GM12878 (cell line): ENCODE data around the gene SELENOO. TPM values are rescaled to one million over a fixed set of nuclear protein-coding genes. Genes with fewer than 3 reads are reported as not detected.

Experiments used
- ATAC-seq: fragments of 200-7000 bp; cut with Tn5 transposase; 3 replicates; pipeline ENCODE4 v1.9.1; 2020; ENCODE audit warnings: mild to moderate bottlenecking, moderate library complexity
- BruUV-seq: library from RNA; stranded (reverse); fragments of 400-500 nt; replicated peaks from 2 replicates; lab custom pipeline; 2021; lab: Mats Ljungman, UMichigan
- CTCF ChIA-PET: fragments of 300-600 bp; sonication (Branson Sonifier 250); formaldehyde crosslinking; extraction: SDS; loops from one replicate; lab custom pipeline; 2021; ENCODE audit warnings: inconsistent platforms; lab: Yijun Ruan, JAX
- POLR2A ChIA-PET: fragments of 350-600 bp; formaldehyde crosslinking; extraction: SDS; loops from one replicate; lab custom pipeline; 2021; ENCODE audit warnings: inconsistent platforms; lab: Charles Lee
- RAD21 ChIA-PET: fragments of 300-600 bp; sonication (Branson Sonifier 250); formaldehyde crosslinking; loops from one replicate; lab custom pipeline; 2023; ENCODE audit warnings: antibody characterized with exemption; ENCODE audit not compliant: unreplicated experiment; lab: Charles Lee
- SMC1A ChIA-PET: fragments of 300-600 bp; sonication (Branson Sonifier 250); formaldehyde crosslinking; loops from one replicate; lab custom pipeline; 2023; ENCODE audit not compliant: unreplicated experiment, uncharacterized antibody; lab: Charles Lee
- DNase-seq: peaks from one replicate; pipeline ENCODE4 v3.0.0-alpha.2; 2011; ENCODE audit warnings: low read depth, low spot score
- FAIRE-seq: peaks from 3 replicates; lab custom pipeline; 2011; peaks lifted over from hg19 to GRCh38; lab: Jason Lieb, UNC
- H2AFZ ChIP-seq: 2 replicates; pipeline ENCODE4 v1.6.0; 2011; ENCODE audit warnings: low read depth, low read length, control low read depth; ENCODE audit not compliant: control insufficient read depth
- H3K27ac ChIP-seq: 2 replicates; pipeline ENCODE4 v1.5.1; 2011; ENCODE audit warnings: control low read depth; ENCODE audit not compliant: control insufficient read depth, insufficient read depth
- H3K27me3 ChIP-seq, 2 experiments: replicated peaks in 1 of 2; 2 replicates each; pipeline versions ENCODE4 v1.6.0 to v1.6.1; 2011; ENCODE audit warnings: low read length in 1 of 2; ENCODE audit not compliant: control insufficient read depth in 2 of 2, insufficient read depth in 2 of 2
- H3K36me3 ChIP-seq, 2 experiments: 2 replicates each; pipeline ENCODE4 v1.5.1; 2011; ENCODE audit warnings: low read length in 1 of 2; ENCODE audit not compliant: control insufficient read depth in 2 of 2, insufficient read depth in 2 of 2
- H3K4me1 ChIP-seq: 2 replicates; pipeline ENCODE4 v1.6.1; 2011; ENCODE audit warnings: mild to moderate bottlenecking, low read length, moderate library complexity, mixed read lengths; ENCODE audit not compliant: control insufficient read depth, insufficient read depth
- H3K4me2 ChIP-seq: 2 replicates; pipeline ENCODE4 v1.6.0; 2011; ENCODE audit warnings: control low read depth; ENCODE audit not compliant: control insufficient read depth, insufficient read depth
- H3K4me3 ChIP-seq: fragments of 200-600 bp; sonication (generic); 2 replicates; pipeline ENCODE4 v1.5.1; 2016
- H3K79me2 ChIP-seq: 2 replicates; pipeline ENCODE4 v1.6.0; 2011; ENCODE audit warnings: low read length; ENCODE audit not compliant: control insufficient read depth, insufficient read depth
- H3K9ac ChIP-seq: 2 replicates; pipeline ENCODE4 v1.8.0; 2011; ENCODE audit warnings: low read length, control low read depth, mixed read lengths; ENCODE audit not compliant: control insufficient read depth, insufficient read depth
- H3K9me3 ChIP-seq: replicated peaks from 3 replicates; pipeline ENCODE4 v1.5.1; 2011; ENCODE audit warnings: mild to moderate bottlenecking, low read length; ENCODE audit not compliant: control insufficient read depth, insufficient read depth
- H4K20me1 ChIP-seq: 2 replicates; pipeline ENCODE4 v1.6.0; 2011; ENCODE audit not compliant: control insufficient read depth, insufficient read depth
- CREB1 ChIP-seq: IDR thresholded peaks from 2 replicates; pipeline ENCODE4 v1.6.1; 2012; ENCODE audit warnings: low read depth, mild to moderate bottlenecking, inconsistent platforms
- CREM ChIP-seq: IDR thresholded peaks from 2 replicates; pipeline ENCODE4 v1.6.1; 2014; ENCODE audit warnings: antibody characterized with exemption, low read depth
- DPF2 ChIP-seq: fragments of 450-650 bp; IDR thresholded peaks from 2 replicates; pipeline ENCODE4 v1.6.1; 2017; ENCODE audit warnings: mild to moderate bottlenecking
- PBX3 ChIP-seq: IDR thresholded peaks from 2 replicates; pipeline ENCODE4 v1.6.1; 2011; ENCODE audit warnings: mild to moderate bottlenecking, low read depth, low read length, moderate library complexity; ENCODE audit not compliant: insufficient replicate concordance
- POLR2A ChIP-seq: IDR thresholded peaks from 2 replicates; pipeline ENCODE4 v1.6.1; 2011; ENCODE audit warnings: low read depth, mild to moderate bottlenecking, low read length
- POLR2AphosphoS5 ChIP-seq: IDR thresholded peaks from 2 replicates; pipeline ENCODE4 v1.6.1; 2011; ENCODE audit warnings: mild to moderate bottlenecking, low read length, inconsistent platforms
- POU2F2 ChIP-seq: IDR thresholded peaks from 3 replicates; pipeline ENCODE4 v1.6.1; 2011; ENCODE audit warnings: low read depth, mild to moderate bottlenecking, low read length, borderline replicate concordance
- RBBP5 ChIP-seq: fragments of 200-600 bp; sonication (generic); conservative IDR thresholded peaks from 2 replicates; pipeline ENCODE4 v1.6.1; 2016
- WGBS: methylation state at CpG from one replicate; pipeline ENCODE4 v1.1.6; 2016; ENCODE audit warnings: low lambda C conversion rate; ENCODE audit not compliant: insufficient replicate concordance, insufficient coverage; ENCODE audit errors: missing lambda C conversion rate; 5-methylcytosine and 5-hydroxymethylcytosine counted together
- in situ Hi-C: fragments of 300-500 bp; cut with MboI; formaldehyde crosslinking; loops from 9 replicates; pipeline ENCODE4 v1.14.3; 2018; ENCODE audit warnings: mixed read lengths
- intact Hi-C: fragments of 100-400 bp; cut with micrococcal nuclease; formaldehyde crosslinking; loops from one replicate; pipeline ENCODE4 v1.14.2; 2022; ENCODE audit not compliant: unreplicated experiment
- polyA plus RNA-seq, 11 experiments: library from polyadenylated mRNA; depleted of rRNA in 4 of 11; unstranded in 6 of 11; stranded (reverse) in 5 of 11; fragments of >200 nt; fragmentation: Nextera tagmentation in 4 of 11; fragmentation: Illumina TruSeq in 1 of 11; extraction: Ambion mirVana in 4 of 11; extraction: Trizol in 1 of 11; gene quantifications; 1 replicate in 1 of 11; 2 replicates in 10 of 11; pipeline versions ENCODE4 v1.2.1 to v1.2.3, GENCODE V29; 2011 to 2016; ENCODE audit warnings: inconsistent platforms in 2 of 11, missing spikeins in 2 of 11, low read depth in 1 of 11
- total RNA-seq, 4 experiments: library from RNA; depleted of rRNA in 3 of 4; stranded (reverse); fragments of >200 nt in 3 of 4; fragmentation: Illumina TruSeq in 1 of 4; extraction: Trizol in 1 of 4; gene quantifications; 2 replicates each; pipeline versions ENCODE4 v1.2.1 to v1.2.3, GENCODE V29; 2013 to 2021
- TF ChIP-seq, protein P1 (sequence below), 3 experiments: IDR thresholded peaks in 2 of 3; conservative IDR thresholded peaks in 1 of 3; 2 replicates each; pipeline ENCODE4 v1.5.1; 2011; ENCODE audit warnings: low read depth in 3 of 3, low read length in 3 of 3, mild to moderate bottlenecking in 3 of 3, control low read depth in 2 of 3, moderate library complexity in 2 of 3, inconsistent platforms in 1 of 3, mixed read lengths in 1 of 3; ENCODE audit not compliant: control insufficient read depth in 2 of 3, insufficient read depth in 1 of 3; ENCODE audit errors: extremely low read depth in 1 of 3

The SELENOO gene
- total and polyA plus RNA-seq, 10 of the 15 experiments (the other 5 are each of a cell fraction or from before 2014, with no cell fraction given), result 0.42 to 23.3 (median 3.3) TPM

DNA sequence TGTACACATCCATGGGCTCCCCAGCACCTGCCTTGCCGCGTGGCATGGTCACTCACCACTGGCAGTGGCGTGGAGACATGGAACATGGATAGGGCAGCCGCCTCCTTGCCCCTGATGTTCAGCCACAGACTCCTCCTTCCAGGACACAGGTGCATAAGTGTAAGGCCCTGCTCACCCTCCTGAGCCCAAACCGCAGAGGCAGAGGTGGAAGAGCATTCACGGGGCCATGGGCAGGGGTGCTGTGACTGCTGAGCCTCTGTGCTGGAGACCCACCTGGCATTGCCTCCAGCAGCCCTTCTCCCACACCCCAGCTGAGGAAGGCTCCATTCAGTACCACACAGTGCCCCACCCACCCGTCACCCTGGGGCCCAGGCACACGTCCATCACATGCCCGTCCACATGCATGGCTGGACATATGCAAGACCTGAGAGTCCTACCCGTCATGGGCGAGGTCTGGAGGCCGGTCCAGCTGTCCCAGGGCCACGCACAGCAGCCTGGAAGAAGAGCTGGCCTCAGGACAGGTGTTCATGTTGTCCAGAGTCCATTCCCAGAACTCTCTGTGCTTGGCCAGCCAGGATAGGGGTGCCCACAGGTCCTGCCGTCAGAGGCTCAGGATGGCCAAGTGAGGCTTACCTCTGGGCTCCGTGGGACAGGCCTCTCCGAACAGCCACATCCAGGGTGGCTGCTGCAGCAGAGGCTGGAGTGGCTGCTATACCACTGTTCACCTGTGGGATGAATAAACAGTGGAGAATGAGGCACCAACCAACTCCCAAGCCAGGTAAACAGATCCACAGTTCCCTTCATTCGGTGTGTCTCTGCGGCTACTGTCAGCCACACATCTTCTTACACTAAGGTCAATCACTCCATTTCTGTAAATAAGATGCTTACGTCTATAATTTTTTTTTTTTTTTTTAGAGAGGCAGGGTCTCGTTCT, 45.7 kb downstream of the SELENOO start:
- H3K9ac ChIP-seq, result no peak overlapping the region
- peak overlapping the region; percentile 73 for H3K4me3 ChIP-seq
- TF ChIP-seq CREB1, result no peak
- no peak for TF ChIP-seq CREM
- TF ChIP-seq RBBP5, result no peak
- TF ChIP-seq PBX3, result no peak
- no peak for TF ChIP-seq DPF2
- TF ChIP-seq POU2F2, result 0 out of 3 replicates have a peak, but pooled peaks have one; percentile 12
- peak; percentile 32; the same call in 1 of the 2 replicates for TF ChIP-seq POLR2A
- TF ChIP-seq, protein P1, sequence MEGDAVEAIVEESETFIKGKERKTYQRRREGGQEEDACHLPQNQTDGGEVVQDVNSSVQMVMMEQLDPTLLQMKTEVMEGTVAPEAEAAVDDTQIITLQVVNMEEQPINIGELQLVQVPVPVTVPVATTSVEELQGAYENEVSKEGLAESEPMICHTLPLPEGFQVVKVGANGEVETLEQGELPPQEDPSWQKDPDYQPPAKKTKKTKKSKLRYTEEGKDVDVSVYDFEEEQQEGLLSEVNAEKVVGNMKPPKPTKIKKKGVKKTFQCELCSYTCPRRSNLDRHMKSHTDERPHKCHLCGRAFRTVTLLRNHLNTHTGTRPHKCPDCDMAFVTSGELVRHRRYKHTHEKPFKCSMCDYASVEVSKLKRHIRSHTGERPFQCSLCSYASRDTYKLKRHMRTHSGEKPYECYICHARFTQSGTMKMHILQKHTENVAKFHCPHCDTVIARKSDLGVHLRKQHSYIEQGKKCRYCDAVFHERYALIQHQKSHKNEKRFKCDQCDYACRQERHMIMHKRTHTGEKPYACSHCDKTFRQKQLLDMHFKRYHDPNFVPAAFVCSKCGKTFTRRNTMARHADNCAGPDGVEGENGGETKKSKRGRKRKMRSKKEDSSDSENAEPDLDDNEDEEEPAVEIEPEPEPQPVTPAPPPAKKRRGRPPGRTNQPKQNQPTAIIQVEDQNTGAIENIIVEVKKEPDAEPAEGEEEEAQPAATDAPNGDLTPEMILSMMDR (IDR thresholded peaks at IDR 0.05 in 2 of 3, conservative IDR thresholded peaks at IDR 0.05 in 1 of 3; ENCODE audit: control insufficient read depth in 2 of 3, extremely low read depth in 1 of 3, insufficient read depth in 1 of 3, low read depth in 3 of 3, low read length in 3 of 3), result peak in 2 of 3 experiments; percentile 11 to 14; a peak in 2 of 6 replicates
- TF ChIP-seq POLR2AphosphoS5, result no peak; the same call in 1 of the 2 replicates
- TF ChIP-seq, all 136 proteins: peak for 3
- H3K27ac ChIP-seq, result no peak overlapping the region
- intact Hi-C loops, result loop anchor here (10.0 kb wide), 1 partner anchor 228 kb away; the partner anchor contains the start of gene SBF1
- DNase-seq (no peak), ATAC-seq (no peak), FAIRE-seq (no peak)
- no peak overlapping the region for H2AFZ ChIP-seq
- in situ Hi-C loops, result no loop called here
- CTCF ChIA-PET, result interaction anchor here (1.2 to 1.6 kb wide), 2 partner anchors 9 to 14 kb away, joined by 3 read pairs; no protein-coding TSS in a partner anchor
- H3K4me2 ChIP-seq, result peak overlapping the region; percentile 91
- no peaks in the 10 kb centered on the region for H3K9me3 ChIP-seq
- RAD21 ChIA-PET, result no interaction called here
- H3K79me2 ChIP-seq, result peaks cover 51% of the 10 kb centered on the region
- H3K27me3 ChIP-seq, result no peaks in the 10 kb centered on the region
- WGBS, result 73% methylated on average over 18 of the region's 20 CpGs
- POLR2A ChIA-PET, result interaction anchor here (1.0 kb wide), 1 partner anchor 60 kb away, joined by 3 read pairs; no protein-coding TSS in a partner anchor
- no TSS peak for BruUV-seq
- H3K4me1 ChIP-seq, result peaks cover 29% of the 10 kb centered on the region
- SMC1A ChIA-PET, result no interaction called here
- peaks cover 6 to 14% of the 10 kb centered on the region in 2 experiments; a peak in 3 of 4 replicates for H3K36me3 ChIP-seq
- H4K20me1 ChIP-seq, result no peaks in the 10 kb centered on the region; the same call in none of the 2 replicates
